Fibroblast of skin of back (primary cell): ENCODE results near the gene C6orf47.

Experiments used
- DNase-seq: peaks from one replicate; pipeline ENCODE4 v3.0.0-alpha.2; 2013

Gene C6orf47

GRCh38 chr6:31609519-31610406 is 50.8 kb downstream of the C6orf47 start:
- DNase-seq = no peak
